Putamen (tissue), 1 donor: ENCODE measurements around the gene ENPP6.

Experiments
- DNase-seq: peaks from one replicate; pipeline ENCODE4 v3.0.0-alpha.2; 2016; ENCODE audit warnings: low spot score

The ENPP6 gene

GRCh38 chr4:184104419-184105101, 113.1 kb downstream of the ENPP6 start:
- DNase-seq: no peak

GRCh38 chr4:184103527-184104264, 114.0 kb downstream of the ENPP6 start:
- no peak for DNase-seq

GRCh38 chr4:184102927-184103326, 114.7 kb downstream of the ENPP6 start:
- DNase-seq: no peak

- no peak for DNase-seq
These were observed 115.2 kb downstream of the ENPP6 start for GRCh38 chr4:184102488-184102887.

- DNase-seq: no peak
These were observed 116.0 kb downstream of the ENPP6 start for GRCh38 chr4:184101711-184102110.

GRCh38 chr4:184100297-184100885, 117.3 kb downstream of the ENPP6 start:
- peak; percentile 45 for DNase-seq

- DNase-seq: no peak
These were observed 118.1 kb downstream of the ENPP6 start for GRCh38 chr4:184099535-184099966.

- no peak for DNase-seq
These were observed 118.7 kb downstream of the ENPP6 start for GRCh38 chr4:184099000-184099399.

GRCh38 chr4:184097815-184098214, 119.9 kb downstream of the ENPP6 start:
- DNase-seq: no peak

- peak; percentile 23 for DNase-seq
These were observed 120.5 kb downstream of the ENPP6 start for GRCh38 chr4:184097241-184097605.

- no peak for DNase-seq
These were observed 121.0 kb downstream of the ENPP6 start for GRCh38 chr4:184096561-184097240.

- DNase-seq: no peak
These were observed 123.0 kb downstream of the ENPP6 start for GRCh38 chr4:184094532-184095159.

- no peak for DNase-seq
These were observed 125.7 kb downstream of the ENPP6 start for GRCh38 chr4:184091986-184092385.

- no peak for DNase-seq
These were observed 127.1 kb downstream of the ENPP6 start for GRCh38 chr4:184090571-184090970.

- no peak for DNase-seq
These were observed 137.0 kb downstream of the ENPP6 start for GRCh38 chr4:184080674-184081073.

GRCh38 chr4:184074677-184075388, 142.8 kb downstream of the ENPP6 start:
- no peak for DNase-seq

- no peak for DNase-seq
These were observed 149.6 kb downstream of the ENPP6 start for GRCh38 chr4:184067931-184068554.

- DNase-seq: no peak
These were observed 150.9 kb downstream of the ENPP6 start for GRCh38 chr4:184066584-184067300.

GRCh38 chr4:184064877-184065276, 152.8 kb downstream of the ENPP6 start:
- DNase-seq: no peak

GRCh38 chr4:184062769-184063168, 154.9 kb downstream of the ENPP6 start:
- no peak for DNase-seq
